H7 (cell line): ENCODE results near the gene TOR1AIP2. TPM values are rescaled to one million over a fixed set of nuclear protein-coding genes. Genes with fewer than 3 reads are reported as not detected.

Experiments used
- DNase-seq: peaks from one replicate; pipeline ENCODE4 v3.0.0; 2012
- H3K27me3 ChIP-seq: 2 replicates; pipeline ENCODE4 v1.6.0; 2011; ENCODE audit warnings: mild to moderate bottlenecking, low read length; ENCODE audit not compliant: control insufficient read depth, insufficient read depth
- H3K36me3 ChIP-seq: replicated peaks from 2 replicates; pipeline ENCODE4 v1.5.1; 2011; ENCODE audit warnings: low read length; ENCODE audit not compliant: control insufficient read depth, insufficient read depth
- H3K4me3 ChIP-seq: 2 replicates; pipeline ENCODE4 v1.5.1; 2011; ENCODE audit warnings: low read depth, mild to moderate bottlenecking, control low read depth, low read length, moderate library complexity; ENCODE audit not compliant: insufficient read depth
- total RNA-seq: library from RNA; depleted of rRNA; stranded (reverse); fragments of >200 nt; shearing (Covaris generic); gene quantifications from 2 replicates; pipeline ENCODE4 v1.2.3, GENCODE V29; 2014; rRNA removed

TOR1AIP2 gene
- total RNA-seq, 1 experiment from 2014 or later: 60.7 TPM

GRCh38 chr1:179798213-179798863 lies 79.3 kb downstream of the TOR1AIP2 start:
- no peaks in the 10 kb centered on the region for H3K36me3 ChIP-seq
- DNase-seq: no peak
- no peak overlapping the region for H3K4me3 ChIP-seq
- H3K27me3 ChIP-seq: no peaks in the 10 kb centered on the region

DNA sequence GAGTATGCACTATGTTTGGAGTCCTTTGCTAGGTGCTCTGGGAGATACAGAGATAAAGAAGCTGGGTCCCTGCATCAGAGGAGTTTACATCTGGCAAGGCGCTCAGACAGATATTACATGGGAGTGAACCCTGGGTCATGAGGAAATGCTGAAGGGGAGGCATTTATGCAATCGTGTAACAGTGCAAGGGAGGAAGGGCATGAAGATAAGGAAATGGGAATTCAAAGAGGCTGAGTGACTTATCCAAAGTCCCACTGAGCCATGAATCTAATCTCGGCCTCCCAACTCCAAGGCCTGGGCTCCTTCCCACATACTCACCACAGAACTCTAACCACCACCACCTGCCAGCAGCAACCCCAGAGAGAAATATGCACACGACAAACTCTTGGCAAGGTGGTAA lies 82.9 kb downstream of the TOR1AIP2 start:
- no peak overlapping the region for H3K4me3 ChIP-seq
- H3K27me3 ChIP-seq: no peaks in the 10 kb centered on the region; the same call in 1 of the 2 replicates
- DNase-seq: no peak
- no peaks in the 10 kb centered on the region for H3K36me3 ChIP-seq

DNA sequence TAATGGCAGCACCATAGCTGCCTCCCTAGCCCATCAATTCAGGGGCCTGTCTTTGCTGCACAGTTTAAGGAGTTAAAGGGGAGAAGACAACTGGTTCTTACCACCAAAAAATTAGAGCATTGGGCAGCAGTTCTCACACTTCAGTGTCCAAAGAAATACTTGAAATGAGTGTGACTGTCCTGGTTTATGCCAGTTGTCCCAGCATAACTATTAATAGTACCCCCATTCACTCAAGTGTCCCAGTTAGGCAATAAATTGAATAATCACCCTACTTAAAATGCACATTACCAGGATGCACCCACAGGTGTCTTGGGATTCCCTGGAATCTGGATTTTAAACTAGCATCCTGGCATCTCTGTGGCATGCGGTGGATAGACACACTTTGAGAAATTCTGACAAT lies 83.5 kb downstream of the TOR1AIP2 start:
- no peak for DNase-seq
- no peaks in the 10 kb centered on the region; the same call in 1 of the 2 replicates for H3K27me3 ChIP-seq
- no peak overlapping the region for H3K4me3 ChIP-seq
- H3K36me3 ChIP-seq: no peaks in the 10 kb centered on the region

GRCh38 chr1:179793281-179793680 lies 84.3 kb downstream of the TOR1AIP2 start:
- no peak for DNase-seq
- Histone ChIP-seq H3K36me3 (no peaks in the 10 kb centered on the region), H3K4me3 (no peak overlapping the region), H3K27me3 (no peaks in the 10 kb centered on the region; the same call in 1 of the 2 replicates)

Other genes starting within 250 kb of the TOR1AIP2 start
- gene FAM163A, start 134.5 kb downstream of the TOR1AIP2 start, total RNA-seq: 0.10 and 0.11 TPM in 2 replicates
- gene TOR1AIP1, start 4.5 kb upstream of the TOR1AIP2 start, total RNA-seq: 34.2 and 43.7 TPM in 2 replicates
- 22.2 and 41.0 TPM in 2 replicates for gene CEP350, start 77.0 kb upstream of the TOR1AIP2 start, total RNA-seq